HG03045 (cell line): ENCODE data around the gene NIT2.

Source experiments
- ATAC-seq: cut with Tn5 transposase; IDR thresholded peaks from one replicate; pipeline ENCODE4 v1.9.1; 2021; ENCODE audit warnings: mild to moderate bottlenecking, moderate library complexity; ENCODE audit not compliant: unreplicated experiment

The NIT2 gene

DNA sequence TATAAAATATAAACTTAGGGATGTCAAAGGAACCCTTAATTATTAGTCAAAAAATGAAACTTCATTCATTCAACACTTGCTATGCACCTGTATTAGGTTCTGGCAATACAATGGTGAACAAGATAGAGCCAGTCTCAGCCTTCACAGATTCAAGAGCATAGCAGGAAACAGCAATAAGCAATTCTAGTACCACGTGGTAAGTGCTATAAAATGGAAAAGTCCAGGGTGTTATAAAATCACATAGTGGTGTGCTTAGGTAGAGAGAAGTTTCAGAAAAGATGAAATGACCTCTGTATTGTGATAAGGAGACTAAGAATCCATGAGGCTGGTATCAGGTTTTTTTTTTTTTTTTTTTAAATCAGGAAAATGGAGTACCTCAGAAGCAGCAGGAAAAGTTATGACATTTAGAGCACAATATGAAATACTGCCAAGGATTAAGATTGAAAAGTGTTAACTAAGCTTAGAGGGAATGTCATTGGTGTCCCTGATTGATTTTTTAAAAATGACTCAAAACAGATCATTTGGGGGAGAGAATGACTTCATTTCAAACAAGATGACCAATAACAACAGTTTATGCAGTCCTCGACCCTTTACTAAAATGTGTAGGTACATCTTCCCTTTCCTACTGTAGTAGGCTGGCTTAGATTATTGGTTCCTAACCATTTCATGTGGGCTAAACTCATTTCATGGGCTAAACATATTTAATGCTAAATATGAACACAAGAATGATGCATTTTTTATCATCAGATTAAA is 61.3 kb downstream of the NIT2 start:
- ATAC-seq, result no peak

DNA sequence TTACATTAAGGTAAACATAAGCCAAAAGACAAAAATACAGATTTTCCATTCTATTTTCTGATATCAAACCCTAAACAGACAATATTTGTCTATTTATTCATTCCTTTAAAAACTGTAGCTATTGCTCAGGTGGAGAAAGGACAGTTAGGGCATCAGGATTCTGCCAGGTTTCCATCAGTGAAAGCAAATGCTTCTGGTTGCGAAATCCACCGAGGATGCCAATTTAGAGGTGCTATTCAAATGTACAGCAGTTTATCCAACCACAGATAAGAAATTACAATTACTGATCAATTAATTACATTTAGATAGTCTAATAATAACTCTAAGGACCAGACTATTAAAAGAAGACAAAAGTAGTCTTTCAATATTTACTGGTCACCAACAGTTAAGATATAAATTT is 62.4 kb downstream of the NIT2 start:
- ATAC-seq, result no peak

DNA sequence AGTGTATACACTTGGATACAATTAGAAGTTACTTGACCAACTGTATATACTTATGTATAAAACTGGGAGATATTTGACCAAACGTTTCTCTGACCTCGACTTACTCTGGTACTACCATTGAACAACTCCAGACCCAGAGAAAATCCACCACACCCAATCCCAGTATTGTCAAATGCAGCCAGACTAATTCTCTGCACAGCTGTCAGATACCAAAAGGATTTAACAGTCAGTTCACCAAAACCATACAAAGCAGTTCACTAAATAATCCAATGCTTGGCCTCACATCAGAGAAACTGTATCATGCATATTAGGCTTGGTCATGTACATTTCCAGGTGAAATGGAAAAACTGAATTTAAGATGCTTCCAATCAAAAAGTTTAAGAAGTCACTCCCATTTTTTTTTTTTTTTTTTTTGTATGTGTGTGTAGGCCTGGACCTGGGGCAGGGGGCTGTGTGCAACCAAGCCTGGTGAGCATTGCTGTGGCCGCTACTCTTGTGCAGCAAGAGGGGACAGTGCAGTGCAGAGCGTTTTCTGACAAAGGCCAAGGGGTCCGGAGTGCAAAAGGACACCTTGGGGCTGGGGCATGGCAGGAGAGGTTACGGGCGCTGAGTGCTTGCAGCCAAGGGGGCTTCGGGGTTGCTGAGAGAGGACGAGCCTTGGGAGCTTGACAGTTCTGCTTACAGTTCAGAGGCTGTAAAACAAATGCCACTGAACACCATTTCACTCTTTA is 64.9 kb downstream of the NIT2 start:
- ATAC-seq, result no peak

DNA sequence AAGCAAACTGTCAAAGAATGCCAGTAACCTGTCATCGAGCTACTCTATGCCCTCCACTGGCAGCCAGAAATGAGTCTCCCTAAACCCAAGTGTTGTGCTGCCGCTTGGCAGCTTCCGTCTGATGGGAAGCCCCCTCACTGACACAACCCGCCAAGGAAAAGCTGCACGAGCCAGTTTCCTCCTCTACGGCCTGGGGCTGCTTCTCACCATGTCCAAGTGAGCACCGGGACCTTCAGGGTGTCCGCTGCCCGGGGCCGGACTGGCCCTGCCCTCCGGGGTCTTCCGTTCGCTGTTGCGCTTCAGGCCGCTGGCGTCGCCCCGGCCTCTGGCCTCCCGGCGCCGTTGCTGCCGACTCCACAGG is 65.8 kb downstream of the NIT2 start:
- peak; percentile 13 for ATAC-seq

GRCh38 chr3:100400780-100401673 is 66.5 kb downstream of the NIT2 start, which contains the start of the genes LNP1 and TOMM70:
TSS of gene LNP1 (plus strand) at chr3:100401539. CDS start at chr3:100429730, 28,191 bp downstream.
TSS of gene TOMM70 (minus strand) at chr3:100401089. CDS start at chr3:100400949, 140 bp downstream.
- ATAC-seq, result peak; percentile 94

DNA sequence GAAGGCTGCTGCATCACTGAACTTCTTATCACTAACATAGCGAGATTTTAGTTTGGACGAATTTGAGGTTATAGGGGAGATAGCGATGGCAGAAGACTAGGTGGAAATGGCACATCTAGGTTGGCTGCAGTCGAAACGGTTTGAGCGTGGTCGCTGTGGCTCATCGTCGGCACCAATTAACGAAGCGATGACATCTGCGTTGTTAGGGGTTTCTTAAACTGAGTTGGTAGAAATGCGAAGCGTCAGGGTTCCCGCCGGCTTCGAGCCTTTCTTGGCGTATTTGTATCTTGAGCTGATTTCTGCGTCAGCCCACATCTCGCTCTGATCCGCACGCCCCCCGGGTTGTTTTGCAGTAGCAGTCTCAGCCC is 67.1 kb downstream of the NIT2 start:
- ATAC-seq, result peak; percentile 7

DNA sequence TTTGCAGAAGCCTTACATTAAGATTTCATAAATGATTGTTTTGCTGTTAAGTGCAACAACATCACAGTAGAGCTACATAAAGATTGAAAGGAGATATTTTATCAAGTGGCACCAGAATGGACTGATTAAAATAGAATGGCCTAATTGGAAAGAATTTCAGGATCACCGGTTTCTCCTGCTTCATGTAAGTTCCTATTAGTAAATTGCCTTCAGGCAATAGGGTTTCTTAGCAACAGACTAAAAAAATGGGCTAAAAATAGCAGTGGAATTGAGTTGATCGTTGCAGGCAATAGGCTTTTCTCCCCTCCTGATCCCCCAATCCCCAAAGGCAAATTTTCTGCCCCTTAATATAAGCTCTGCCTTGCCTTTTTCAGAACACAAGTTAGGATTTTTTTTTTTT is 67.7 kb downstream of the NIT2 start:
- no peak for ATAC-seq

GRCh38 chr3:100402891-100403290 is 68.3 kb downstream of the NIT2 start:
- ATAC-seq, result no peak

- ATAC-seq, result no peak
These were observed 69.0 kb downstream of the NIT2 start for GRCh38 chr3:100403362-100404249.

DNA sequence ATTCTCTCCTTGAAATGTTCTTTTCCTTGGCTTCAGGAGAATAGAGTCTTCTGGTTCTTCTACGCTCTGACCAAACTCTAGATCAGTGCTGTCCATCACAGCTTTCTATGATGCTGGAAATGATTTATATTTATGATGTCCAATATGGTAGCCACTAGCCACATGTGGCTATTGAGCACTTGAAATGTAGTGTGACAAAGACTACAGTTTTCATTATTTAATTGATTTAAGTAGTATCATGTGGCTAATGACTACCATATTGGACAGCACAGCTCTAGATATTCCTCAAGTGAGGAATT is 69.6 kb downstream of the NIT2 start:
- no peak for ATAC-seq

GRCh38 chr3:100407164-100407563 is 72.6 kb downstream of the NIT2 start:
- no peak for ATAC-seq

GRCh38 chr3:100407977-100408532 is 73.5 kb downstream of the NIT2 start:
- ATAC-seq, result no peak
